ENCODE results near the gene KDM4D.

GRCh38 chr11:94958121-94958696 is 15.3 kb upstream of the KDM4D start:
- TF ChIP-seq, protein P1, sequence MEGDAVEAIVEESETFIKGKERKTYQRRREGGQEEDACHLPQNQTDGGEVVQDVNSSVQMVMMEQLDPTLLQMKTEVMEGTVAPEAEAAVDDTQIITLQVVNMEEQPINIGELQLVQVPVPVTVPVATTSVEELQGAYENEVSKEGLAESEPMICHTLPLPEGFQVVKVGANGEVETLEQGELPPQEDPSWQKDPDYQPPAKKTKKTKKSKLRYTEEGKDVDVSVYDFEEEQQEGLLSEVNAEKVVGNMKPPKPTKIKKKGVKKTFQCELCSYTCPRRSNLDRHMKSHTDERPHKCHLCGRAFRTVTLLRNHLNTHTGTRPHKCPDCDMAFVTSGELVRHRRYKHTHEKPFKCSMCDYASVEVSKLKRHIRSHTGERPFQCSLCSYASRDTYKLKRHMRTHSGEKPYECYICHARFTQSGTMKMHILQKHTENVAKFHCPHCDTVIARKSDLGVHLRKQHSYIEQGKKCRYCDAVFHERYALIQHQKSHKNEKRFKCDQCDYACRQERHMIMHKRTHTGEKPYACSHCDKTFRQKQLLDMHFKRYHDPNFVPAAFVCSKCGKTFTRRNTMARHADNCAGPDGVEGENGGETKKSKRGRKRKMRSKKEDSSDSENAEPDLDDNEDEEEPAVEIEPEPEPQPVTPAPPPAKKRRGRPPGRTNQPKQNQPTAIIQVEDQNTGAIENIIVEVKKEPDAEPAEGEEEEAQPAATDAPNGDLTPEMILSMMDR (conservative IDR thresholded peaks at IDR 0.05; ENCODE audit: low read length): no peak
- TF ChIP-seq EZH2phosphoT487 (IDR thresholded peaks at IDR 0.05; ENCODE audit: borderline replicate concordance): no peak

All from Loucy (cell line).